Midbrain (tissue), 1 donor: Measurements from ENCODE around the gene CD1C.
"Not testable (repeated sequence)": the region's sequence is repeated elsewhere in the genome, so short reads cannot be mapped to it uniquely, and the experiment has no call there.

Source experiments
- DNase-seq: peaks from one replicate; lab custom pipeline; 2025; lab: John Stamatoyannopoulos, UW

Gene CD1C

DNA sequence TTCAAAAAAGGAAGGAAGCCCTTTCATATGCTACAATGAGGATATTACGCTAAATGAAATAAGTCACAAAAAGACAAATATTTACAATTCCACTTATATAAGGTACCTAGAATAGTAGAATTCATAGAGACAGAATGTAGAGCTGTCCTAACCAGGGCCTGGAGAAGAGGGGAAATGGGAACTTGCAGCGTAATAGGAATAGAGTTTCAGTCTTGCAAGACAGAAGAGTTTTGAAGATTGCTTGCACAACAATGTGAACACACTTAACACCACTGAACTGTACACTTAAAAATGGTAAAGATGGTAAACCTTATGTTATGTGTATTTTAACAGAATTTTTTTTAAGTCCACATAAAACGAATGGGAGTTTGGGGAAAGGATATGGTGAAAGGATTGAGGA is 38.7 kb downstream of the CD1C start:
- DNase-seq: no peak

DNA sequence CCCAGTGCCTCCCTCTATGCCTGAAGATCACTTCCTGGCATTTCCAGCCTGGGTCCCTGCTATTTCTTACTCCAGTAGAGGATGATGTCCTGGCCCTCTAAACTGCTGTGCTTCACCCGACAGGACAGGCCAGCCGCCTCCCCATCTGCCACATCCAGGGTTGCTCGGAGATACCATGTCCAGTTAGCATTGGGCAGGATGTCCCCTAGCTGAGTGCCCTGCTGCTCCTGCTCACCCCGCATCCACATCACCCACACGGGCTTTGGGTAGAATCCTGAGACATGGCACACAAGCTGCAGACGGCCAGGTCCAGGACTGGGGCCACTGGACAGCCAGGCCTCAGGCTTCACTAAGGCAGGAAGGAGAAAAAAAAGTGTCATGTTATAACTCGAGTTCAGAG is 39.6 kb downstream of the CD1C start:
- DNase-seq: no peak

DNA sequence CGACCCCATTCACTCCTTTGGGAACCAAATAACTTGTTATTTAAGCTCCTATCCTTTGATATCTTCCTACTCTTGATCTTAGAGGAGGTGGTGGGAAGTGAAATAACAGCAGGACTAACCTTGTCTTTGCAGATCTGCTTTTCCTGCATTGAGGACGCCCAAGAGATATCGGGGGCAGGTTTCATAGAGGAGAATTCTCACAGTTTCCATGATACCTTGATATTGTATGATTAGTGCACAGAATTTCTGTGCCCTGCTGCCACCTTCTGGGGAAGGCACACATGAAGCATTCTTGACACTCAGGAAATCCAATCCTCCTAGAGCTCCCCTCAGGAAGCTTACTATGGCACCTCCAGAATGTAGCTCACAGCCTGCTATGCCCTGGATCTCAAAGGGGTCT is 40.0 kb downstream of the CD1C start:
- DNase-seq: no peak

DNA sequence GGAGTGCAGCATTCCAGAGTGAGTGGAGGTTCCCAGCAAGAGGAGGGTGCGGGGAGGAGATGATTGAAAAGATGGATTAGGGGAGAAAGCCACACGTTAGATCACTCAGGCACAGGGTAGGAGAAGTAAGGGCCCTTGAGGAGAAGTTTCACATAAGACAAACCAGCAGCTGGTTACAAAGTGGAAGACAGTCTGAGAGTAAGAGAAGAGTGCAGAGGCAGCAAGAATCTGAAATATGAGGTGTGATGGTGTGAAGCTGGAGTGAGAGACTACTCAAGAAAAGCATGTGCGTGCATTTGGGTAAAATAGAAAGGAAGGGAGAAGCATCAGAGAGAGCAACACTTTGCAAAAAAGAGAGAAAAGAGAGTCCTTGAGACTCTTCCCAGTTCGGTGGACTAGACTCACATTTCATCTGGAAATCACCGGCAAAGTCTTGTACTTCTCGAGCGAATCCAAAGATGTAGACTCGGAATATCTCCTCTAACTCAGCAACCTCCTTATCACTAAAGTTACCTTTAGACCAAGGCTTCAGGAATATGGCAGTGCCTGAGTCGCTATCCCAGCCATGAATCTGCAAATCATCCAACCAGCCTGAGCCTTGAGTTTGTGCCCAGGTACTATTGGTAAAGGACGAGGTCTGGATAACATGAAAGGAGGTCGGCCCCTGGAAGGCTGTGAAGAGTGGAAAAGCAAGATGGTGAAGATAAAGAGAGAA is 40.8 kb downstream of the CD1C start:
- no peak for DNase-seq

DNA sequence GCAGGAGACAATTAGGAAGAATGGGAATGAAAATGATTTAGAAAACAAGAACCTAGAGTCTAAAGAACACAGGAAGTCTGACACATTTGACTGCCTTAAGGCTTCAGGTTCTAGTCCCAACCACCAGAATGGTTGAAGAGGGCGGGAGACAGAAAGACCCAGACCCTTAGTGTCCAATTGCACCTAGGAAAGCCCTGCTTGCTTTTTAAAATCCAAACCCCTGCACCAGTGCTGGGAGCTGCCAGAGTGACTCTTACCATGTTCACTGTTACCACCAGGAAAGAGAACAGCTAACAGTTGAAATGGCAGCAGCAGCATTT is 41.3 kb downstream of the CD1C start:
- no peak for DNase-seq

DNA sequence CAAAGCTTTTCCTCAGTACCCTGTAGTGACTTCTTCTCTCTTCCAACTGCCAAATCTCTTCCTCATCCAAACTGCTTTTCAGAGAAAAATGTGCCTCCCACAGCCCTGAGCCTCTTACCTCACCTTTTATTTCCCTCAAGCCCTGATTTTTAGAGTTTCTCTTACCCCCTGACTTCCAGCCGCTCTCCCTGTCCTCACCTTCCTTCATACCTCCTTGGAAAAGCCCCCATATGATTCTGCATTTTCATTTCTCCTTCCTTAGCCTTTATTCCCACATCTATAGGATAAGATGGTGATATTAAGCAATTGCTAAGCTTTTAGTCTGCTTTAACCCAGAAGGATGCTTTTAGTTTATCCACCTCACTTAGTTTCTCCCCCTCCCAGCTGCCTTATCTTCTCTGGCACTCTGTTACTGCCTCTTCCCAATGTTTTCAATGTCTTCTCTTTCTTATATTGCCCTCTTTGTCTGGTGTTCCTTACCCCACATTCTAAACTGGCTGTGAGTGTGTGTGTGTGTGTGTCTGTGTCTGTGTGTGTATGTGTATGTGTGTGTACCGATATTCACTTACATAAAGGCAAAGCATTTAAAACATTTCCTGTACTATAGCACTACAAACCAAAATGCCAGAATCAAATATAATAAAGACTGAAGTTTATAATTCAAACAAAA is 41.9 kb downstream of the CD1C start, which contains the start of gene CD1B:
Gene CD1B, minus strand, starts transcription at position 51 of the 670 bp plus-strand sequence. CDS start 108 bp downstream, outside the sequence.
- DNase-seq: no peak

DNA sequence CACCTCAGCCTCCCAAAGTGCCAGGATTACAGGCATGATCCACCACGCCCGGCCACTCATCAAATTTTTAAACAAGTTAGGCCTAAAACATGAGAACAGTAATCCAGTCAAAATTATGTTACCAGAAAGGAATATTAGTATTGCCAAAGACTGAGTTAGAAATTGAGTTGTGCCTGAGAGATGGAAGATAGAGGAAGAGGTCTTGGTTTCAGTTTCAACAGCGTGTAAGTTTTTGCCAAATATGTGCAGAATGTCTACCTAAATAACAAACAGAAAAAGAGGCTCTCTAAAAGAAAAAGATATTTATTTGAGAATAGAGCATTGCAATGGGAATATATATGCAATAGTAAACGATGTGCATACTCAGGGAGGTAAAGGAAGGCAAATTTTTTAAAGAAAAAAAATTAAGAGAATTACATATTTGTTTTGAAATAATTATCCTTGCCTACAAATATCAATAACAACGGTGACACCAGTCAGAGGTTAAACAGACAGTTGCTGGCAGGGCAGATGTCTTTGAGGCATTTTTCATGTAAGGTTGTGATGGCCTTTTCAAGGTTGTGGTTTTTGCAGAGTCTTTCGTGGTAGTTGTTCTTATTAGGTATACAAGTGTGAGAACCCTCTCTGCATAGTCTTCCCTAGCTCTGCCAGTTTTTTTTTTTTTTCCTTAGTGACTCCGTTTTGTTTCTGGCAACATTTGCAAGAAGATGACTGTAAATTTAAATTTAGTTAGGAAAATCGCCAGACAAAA is 43.9 kb downstream of the CD1C start:
- DNase-seq: no peak

DNA sequence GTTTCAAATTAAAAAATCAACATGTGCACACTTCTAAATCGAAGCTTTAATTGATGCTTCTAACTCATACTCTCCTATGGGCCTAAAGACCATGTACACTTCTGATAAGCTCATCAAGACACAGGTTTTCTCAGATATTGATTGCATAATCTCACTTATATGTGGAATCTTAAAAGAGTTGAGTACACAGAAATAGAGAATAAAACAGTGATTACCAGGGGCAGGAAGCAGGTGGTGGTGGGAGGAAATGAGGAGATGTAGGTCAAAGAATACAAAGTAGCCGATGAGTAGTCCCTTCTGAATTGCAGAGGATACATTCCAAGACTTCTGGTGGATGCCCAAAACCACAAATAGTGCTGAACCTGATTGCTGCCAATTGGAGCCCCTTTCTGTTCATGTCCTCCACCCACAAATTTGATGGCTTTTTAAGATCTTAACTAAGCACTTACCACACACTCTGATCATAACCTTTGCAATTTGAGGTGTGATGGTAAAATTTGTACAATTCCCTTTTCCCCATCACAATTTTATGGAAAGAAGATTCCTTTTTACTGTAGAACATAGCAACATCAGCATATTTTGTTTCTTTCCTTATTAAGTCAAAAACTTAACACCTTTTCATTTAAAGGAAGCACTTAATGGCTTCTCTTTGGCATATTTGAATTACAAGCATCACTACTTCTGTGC is 44.9 kb downstream of the CD1C start:
- no peak for DNase-seq

DNA sequence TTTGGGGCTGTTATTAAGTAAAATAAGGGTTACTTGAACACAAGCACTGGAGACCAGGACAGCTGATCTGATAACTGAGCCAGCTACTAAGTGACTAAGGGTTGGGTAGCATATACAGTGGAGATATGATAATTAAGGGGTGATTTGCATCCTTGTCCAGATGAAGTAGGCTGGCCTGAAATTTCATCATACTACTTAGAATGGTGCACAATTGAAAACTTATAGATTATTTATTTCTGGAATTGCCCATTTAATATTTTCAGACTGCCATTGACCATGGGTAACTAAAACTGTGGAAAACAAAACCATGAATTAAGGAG is 45.5 kb downstream of the CD1C start:
- DNase-seq: no peak

DNA sequence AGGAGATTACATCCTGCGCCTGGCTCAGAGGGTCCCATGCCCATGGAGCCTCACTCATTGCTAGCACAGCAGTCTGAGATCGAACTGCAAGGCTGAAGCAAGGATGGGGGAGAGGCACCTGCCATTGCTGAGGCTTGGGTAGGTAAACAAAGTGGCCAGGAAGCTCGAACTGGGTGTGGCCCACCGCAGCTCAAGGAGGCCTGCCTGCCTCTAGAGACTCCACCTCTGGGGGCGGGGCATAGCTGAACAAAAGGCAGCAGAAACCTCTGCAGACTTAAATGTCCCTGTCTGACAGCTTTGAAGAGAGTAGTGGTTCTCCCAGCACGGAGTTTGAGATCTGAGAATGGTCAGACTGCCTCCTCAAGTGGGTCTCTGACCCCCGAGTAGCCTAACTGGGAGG is 46.7 kb downstream of the CD1C start:
- not testable (repeated sequence) for DNase-seq
